Renal cortical epithelial cell (primary cell): ENCODE results near the gene SELENOF. TPM values are rescaled to one million over a fixed set of nuclear protein-coding genes. Genes with fewer than 3 reads are reported as not detected.
"Not testable (repeated sequence)": the region's sequence is repeated elsewhere in the genome, so short reads cannot be mapped to it uniquely, and the experiment has no call there.

ENCODE experiments used
- DNase-seq: peaks from one replicate; pipeline ENCODE4 v3.0.0-alpha.2; 2011; ENCODE audit warnings: low read depth
- total RNA-seq: library from RNA; depleted of rRNA; stranded (reverse); fragments of >200 nt; gene quantifications from 2 replicates; pipeline ENCODE4 v1.2.3, GENCODE V29; 2014

The SELENOF gene
- total RNA-seq, 1 donor from 2014 or later, result 247 TPM

GRCh38 chr1:86814118-86814517 is 99.8 kb downstream of the SELENOF start:
- DNase-seq, result not testable (repeated sequence)

Other genes with a start within 250 kb of the SELENOF start
- 47.4 and 59.1 TPM in 2 replicates for gene SH3GLB1, start 209.6 kb downstream of the SELENOF start, total RNA-seq
- gene HS2ST1, start 509 bp upstream of the SELENOF start, total RNA-seq, result 14.6 and 27.7 TPM in 2 replicates